SK-N-SH (cell line): ENCODE measurements around the gene SYNJ2. TPM values are rescaled to one million over a fixed set of nuclear protein-coding genes. Genes with fewer than 3 reads are reported as not detected.

Experiments
- CTCF ChIA-PET: fragments of 300-600, 350-600 bp; formaldehyde crosslinking; extraction: SDS; loops from one replicate; lab custom pipeline; 2021; lab: Yijun Ruan, JAX
- POLR2A ChIA-PET: fragments of 350-600 bp; sonication (Branson Sonifier 250); formaldehyde crosslinking; extraction: SDS; loops from one replicate; lab custom pipeline; 2020; ENCODE audit warnings: antibody characterized with exemption, inconsistent platforms; lab: Yijun Ruan, JAX
- DNase-seq: peaks from one replicate; pipeline ENCODE4 v3.0.0; 2012
- H2AFZ ChIP-seq: fragments of 200-600 bp; sonication (generic); 2 replicates; pipeline ENCODE4 v1.8.1; 2016; ENCODE audit warnings: antibody characterized with exemption, mild to moderate bottlenecking, low read depth
- H3F3A ChIP-seq: fragments of 200-600 bp; sonication (generic); replicated peaks from 2 replicates; pipeline ENCODE3; 2016; ENCODE audit warnings: antibody characterized with exemption, mild to moderate bottlenecking; ENCODE audit not compliant: insufficient read depth
- H3K27ac ChIP-seq, 2 experiments: fragments of 200-500 bp in 1 of 2; fragments of 200-600 bp in 1 of 2; sonication (Bioruptor generic) in 1 of 2; sonication (generic), shearing (Covaris generic) in 1 of 2; 2 replicates each; pipeline versions ENCODE4 v1.5.1 to v1.6.1; 2014 to 2016; ENCODE audit warnings: low read depth in 2 of 2, inconsistent platforms in 1 of 2, low read length in 1 of 2, mild to moderate bottlenecking in 1 of 2, mixed read lengths in 1 of 2
- H3K27me3 ChIP-seq: fragments of 200-600 bp; sonication (generic), shearing (Covaris generic); 2 replicates; pipeline ENCODE4 v1.6.1; 2016; ENCODE audit warnings: mixed run types; ENCODE audit not compliant: insufficient read depth
- H3K36me3 ChIP-seq, 2 experiments: fragments of 200-500 bp in 1 of 2; fragments of 200-600 bp in 1 of 2; sonication (Bioruptor generic) in 1 of 2; sonication (generic) in 1 of 2; replicated peaks in 1 of 2; 2 replicates each; pipeline versions ENCODE3 to v1.5.1; 2014 to 2016; ENCODE audit warnings: low read length in 1 of 2, mild to moderate bottlenecking in 1 of 2; ENCODE audit not compliant: insufficient read depth in 2 of 2, control insufficient read depth in 1 of 2
- H3K4me1 ChIP-seq, 2 experiments: fragments of 200-500 bp in 1 of 2; fragments of 200-600 bp in 1 of 2; sonication (Bioruptor generic) in 1 of 2; sonication (generic), shearing (Covaris generic) in 1 of 2; 2 replicates each; pipeline versions ENCODE4 v1.5.1 to v1.6.1; 2014 to 2016; ENCODE audit warnings: low read depth in 1 of 2, low read length in 1 of 2, mixed run types in 1 of 2; ENCODE audit not compliant: insufficient read depth in 2 of 2, control insufficient read depth in 1 of 2
- H3K4me2 ChIP-seq: fragments of 200-600 bp; sonication (generic), shearing (Covaris generic); 2 replicates; pipeline ENCODE4 v1.6.1; 2017; ENCODE audit warnings: mixed run types
- H3K4me3 ChIP-seq, 2 experiments: fragments of 200-500 bp in 1 of 2; fragments of 200-600 bp in 1 of 2; sonication (Bioruptor generic) in 1 of 2; sonication (generic), shearing (Covaris generic) in 1 of 2; 2 replicates each; pipeline versions ENCODE4 v1.5.1 to v1.8.1; 2014 to 2016; ENCODE audit warnings: low read depth in 2 of 2, inconsistent platforms in 1 of 2, low read length in 1 of 2, mild to moderate bottlenecking in 1 of 2, mixed read lengths in 1 of 2, moderate library complexity in 1 of 2
- H3K79me2 ChIP-seq: fragments of 200-600 bp; sonication (generic); 2 replicates; pipeline ENCODE4 v1.8.1; 2017; ENCODE audit warnings: mild to moderate bottlenecking; ENCODE audit not compliant: insufficient read depth
- H3K9ac ChIP-seq: fragments of 200-600 bp; sonication (generic); 2 replicates; pipeline ENCODE4 v1.6.1; 2017; ENCODE audit warnings: mixed run types
- H3K9me2 ChIP-seq: fragments of 200-600 bp; sonication (generic); 2 replicates; pipeline ENCODE4 v1.6.1; 2017; ENCODE audit warnings: mixed run types
- H3K9me3 ChIP-seq: fragments of 200-600 bp; sonication (generic); 2 replicates; pipeline ENCODE4 v1.6.1; 2017; ENCODE audit warnings: mixed run types, mild to moderate bottlenecking, moderate library complexity
- H4K20me1 ChIP-seq: fragments of 200-600 bp; sonication (generic); 2 replicates; pipeline ENCODE4 v1.6.1; 2017; ENCODE audit warnings: mild to moderate bottlenecking, mixed run types; ENCODE audit not compliant: insufficient read depth
- ELF1 ChIP-seq: IDR thresholded peaks from 2 replicates; pipeline ENCODE4 v1.4.0; 2012
- GABPA ChIP-seq: IDR thresholded peaks from 2 replicates; pipeline ENCODE4 v1.4.0; 2012; ENCODE audit warnings: low read depth, mild to moderate bottlenecking
- GATA2 ChIP-seq: sonication (generic); formaldehyde crosslinking; IDR thresholded peaks from 2 replicates; pipeline ENCODE4 v1.5.0; 2020; ENCODE audit warnings: mild to moderate bottlenecking, missing genetic modification reagents
- IRF3 ChIP-seq: fragments of 150-350 bp; IDR thresholded peaks from 2 replicates; pipeline ENCODE4 v1.6.1; 2016; ENCODE audit warnings: mild to moderate bottlenecking, low read depth, low read length
- MXI1 ChIP-seq: IDR thresholded peaks from 2 replicates; pipeline ENCODE4 v1.6.1; 2012; ENCODE audit warnings: mild to moderate bottlenecking, low read depth, low read length, improper control_type of control experiment
- NFIC ChIP-seq: IDR thresholded peaks from 2 replicates; pipeline ENCODE4 v1.4.0; 2012; ENCODE audit warnings: borderline replicate concordance
- RCOR1 ChIP-seq: fragments of 150-350 bp; IDR thresholded peaks from 2 replicates; pipeline ENCODE4 v1.6.1; 2017; ENCODE audit warnings: antibody characterized with exemption, low read length
- REST ChIP-seq: IDR thresholded peaks from 2 replicates; pipeline ENCODE4 v1.6.1; 2012; ENCODE audit warnings: mild to moderate bottlenecking, low read depth, low read length, moderate library complexity
- RXRA ChIP-seq: IDR thresholded peaks from 2 replicates; pipeline ENCODE4 v1.4.0; 2012; ENCODE audit warnings: low read depth, mild to moderate bottlenecking, borderline replicate concordance
- TEAD4 ChIP-seq: IDR thresholded peaks from 2 replicates; pipeline ENCODE4 v1.4.0; 2012; ENCODE audit warnings: mild to moderate bottlenecking, borderline replicate concordance; ENCODE audit not compliant: insufficient read depth
- USF1 ChIP-seq: IDR thresholded peaks from 2 replicates; pipeline ENCODE4 v1.4.0; 2012; ENCODE audit warnings: low read depth, borderline replicate concordance
- ZBTB33 ChIP-seq: IDR thresholded peaks from 2 replicates; pipeline ENCODE4 v1.4.0; 2012; ENCODE audit warnings: low read depth, borderline replicate concordance
- WGBS: methylation state at CpG from one replicate; pipeline ENCODE4 v1.1.6; 2017; ENCODE audit warnings: low lambda C conversion rate; 5-methylcytosine and 5-hydroxymethylcytosine counted together
- polyA plus RNA-seq, 3 experiments: library from polyadenylated mRNA; depleted of rRNA; stranded (reverse); fragments of >200 nt; gene quantifications; 2 replicates each; pipeline ENCODE4 v1.2.3, GENCODE V29; 2012
- TF ChIP-seq, protein P1 (sequence below): IDR thresholded peaks from 2 replicates; pipeline ENCODE4; 2012

Gene SYNJ2
- polyA plus RNA-seq, 1 of the 3 experiments (the other 2 are of a cell fraction): 40.0 TPM

DNA sequence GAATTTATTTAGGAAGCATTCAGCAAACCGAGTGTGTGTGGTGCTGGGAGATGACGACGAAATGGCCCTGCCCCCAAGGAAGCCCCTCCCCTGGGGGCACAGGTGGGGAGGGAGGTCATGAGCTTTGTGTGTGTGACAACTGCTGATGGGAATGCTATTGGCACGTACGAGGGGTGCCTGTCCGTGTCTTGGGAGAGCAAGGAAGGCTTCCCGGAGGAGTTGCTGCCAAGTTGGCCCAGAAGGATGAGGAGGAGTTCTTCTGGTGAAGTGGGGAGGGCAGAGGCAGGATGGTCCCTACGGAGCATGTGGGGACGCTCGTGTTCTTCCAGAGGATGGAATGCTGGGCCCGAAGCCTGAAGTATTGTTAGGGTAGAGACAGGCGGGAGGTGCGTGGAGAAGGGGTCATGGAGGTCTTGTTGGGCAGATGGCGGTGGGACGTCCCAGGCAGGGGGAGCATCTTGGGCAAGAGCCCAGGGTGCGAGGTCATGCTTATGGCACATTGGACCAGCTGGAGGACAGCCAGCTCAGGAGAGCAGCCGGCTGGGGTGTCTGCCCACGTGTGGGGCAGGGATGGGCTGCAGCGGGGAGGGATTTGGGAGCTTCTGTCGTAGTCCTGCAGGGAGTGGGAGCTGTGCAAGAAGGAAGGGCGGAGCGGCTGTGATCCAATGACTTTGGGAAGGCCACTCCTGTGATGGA is 46.1 kb downstream of the SYNJ2 start:
- H4K20me1 ChIP-seq: no peaks in the 10 kb centered on the region
- no peaks in the 10 kb centered on the region for H3K9me2 ChIP-seq
- CTCF ChIA-PET: interaction anchor here (0.8 kb wide), 1 partner anchor 360 kb away, joined by 3 read pairs; no protein-coding TSS in a partner anchor
- no peak for TF ChIP-seq IRF3
- no peak for TF ChIP-seq TEAD4
- TF ChIP-seq ZBTB33: no peak
- peak; percentile 47; the same call in 1 of the 2 replicates for TF ChIP-seq NFIC
- no peak for TF ChIP-seq GATA2 (CRISPR knock-in tag)
- TF ChIP-seq, all 33 proteins: peak for 1
- peak overlapping the region; percentile 63; the same call in 1 of the 2 replicates for H3K4me2 ChIP-seq
- H3K79me2 ChIP-seq: peaks cover 75% of the 10 kb centered on the region
- H3K36me3 ChIP-seq: peaks cover 3 to 13% of the 10 kb centered on the region in 2 experiments
- H3K4me1 ChIP-seq: peaks cover 26 to 43% of the 10 kb centered on the region in 2 experiments; a peak in 3 of 4 replicates
- H3K4me3 ChIP-seq: no peak overlapping the region
- no peak overlapping the region for H2AFZ ChIP-seq
- WGBS: 78% methylated on average over 22 of the region's 22 CpGs
- POLR2A ChIA-PET: interaction anchor here (0.9 kb wide), 1 partner anchor 15 kb away, joined by 3 read pairs; no protein-coding TSS in a partner anchor
- H3K9ac ChIP-seq: peak overlapping the region; percentile 70
- peaks cover 67% of the 10 kb centered on the region for H3F3A ChIP-seq
- peak overlapping the region in 1 of 2 experiments; percentile 96; a peak in 2 of 4 replicates for H3K27ac ChIP-seq
- no peaks in the 10 kb centered on the region for H3K27me3 ChIP-seq
- no peaks in the 10 kb centered on the region for H3K9me3 ChIP-seq
- no peak for DNase-seq

DNA sequence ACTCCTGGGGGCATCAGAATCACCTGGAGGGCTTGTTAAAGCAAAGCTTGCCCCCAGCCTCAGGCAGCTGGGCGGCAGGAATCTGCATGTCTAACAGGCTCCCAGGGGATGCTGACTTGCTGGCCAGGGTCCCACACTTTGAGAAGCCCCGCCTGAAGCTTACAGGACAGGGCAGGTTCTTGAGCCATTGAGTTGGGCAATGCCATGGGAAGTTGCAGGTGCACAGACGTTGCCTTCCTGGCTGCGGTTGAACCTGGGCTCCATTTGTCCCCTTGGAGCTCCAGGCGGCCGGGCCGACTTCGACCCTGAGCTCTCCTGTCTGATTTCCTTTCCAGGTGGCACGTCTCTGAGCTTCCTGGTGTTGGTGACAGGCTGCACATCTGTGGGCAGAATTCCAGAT is 46.8 kb downstream of the SYNJ2 start:
- peaks cover 77% of the 10 kb centered on the region for H3K79me2 ChIP-seq
- H2AFZ ChIP-seq: no peak overlapping the region
- H3K27ac ChIP-seq: peak overlapping the region in 1 of 2 experiments; percentile 96; a peak in 1 of 4 replicates
- TF ChIP-seq TEAD4: no peak
- TF ChIP-seq, protein P1, sequence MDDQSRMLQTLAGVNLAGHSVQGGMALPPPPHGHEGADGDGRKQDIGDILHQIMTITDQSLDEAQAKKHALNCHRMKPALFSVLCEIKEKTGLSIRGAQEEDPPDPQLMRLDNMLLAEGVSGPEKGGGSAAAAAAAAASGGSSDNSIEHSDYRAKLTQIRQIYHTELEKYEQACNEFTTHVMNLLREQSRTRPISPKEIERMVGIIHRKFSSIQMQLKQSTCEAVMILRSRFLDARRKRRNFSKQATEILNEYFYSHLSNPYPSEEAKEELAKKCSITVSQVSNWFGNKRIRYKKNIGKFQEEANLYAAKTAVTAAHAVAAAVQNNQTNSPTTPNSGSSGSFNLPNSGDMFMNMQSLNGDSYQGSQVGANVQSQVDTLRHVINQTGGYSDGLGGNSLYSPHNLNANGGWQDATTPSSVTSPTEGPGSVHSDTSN: no peak
- no peak for TF ChIP-seq RCOR1
- no peak for TF ChIP-seq MXI1
- no peak for TF ChIP-seq GABPA
- no peak for TF ChIP-seq REST
- no peak for TF ChIP-seq ELF1
- no peak for TF ChIP-seq RXRA
- no peak for TF ChIP-seq USF1
- no peaks in the 10 kb centered on the region for H3K9me2 ChIP-seq
- H3K36me3 ChIP-seq: peaks cover 3 to 18% of the 10 kb centered on the region in 2 experiments
- ChIA-PET CTCF (interaction anchor here (0.8 kb wide), 1 partner anchor 361 kb away, joined by 3 read pairs; no protein-coding TSS in a partner anchor), POLR2A (no interaction called here)
- no peaks in the 10 kb centered on the region for H4K20me1 ChIP-seq
- H3K4me2 ChIP-seq: 0 out of 2 replicates have a peak overlapping the region, but pooled peaks have one; percentile 63
- no peaks in the 10 kb centered on the region for H3K9me3 ChIP-seq
- H3F3A ChIP-seq: peaks cover 61% of the 10 kb centered on the region
- H3K9ac ChIP-seq: no peak overlapping the region
- peaks cover 26 to 43% of the 10 kb centered on the region in 2 experiments; a peak in 3 of 4 replicates for H3K4me1 ChIP-seq
- 94% methylated on average over 8 of the region's 9 CpGs for WGBS
- H3K4me3 ChIP-seq: no peak overlapping the region
- H3K27me3 ChIP-seq: no peaks in the 10 kb centered on the region
- no peak for DNase-seq
